ENCODE data around the gene OTOL1.
"Not testable (repeated sequence)": the region's sequence is repeated elsewhere in the genome, so short reads cannot be mapped to it uniquely, and the experiment has no call there.

The OTOL1 gene

GRCh38 chr3:161496508-161496907 is at the start of gene OTOL1:
Gene OTOL1 (plus strand): TSS chr3:161496808. CDS start chr3:161496808, 0 bp downstream.
- DNase-seq (ENCODE audit: low read depth, low spot score), result no peak

- DNase-seq (ENCODE audit: low read depth, low spot score), result no peak
Measured at GRCh38 chr3:161449785-161450184, 46.8 kb upstream of the OTOL1 start.

GRCh38 chr3:161452179-161452578 is 44.4 kb upstream of the OTOL1 start:
- DNase-seq (ENCODE audit: low read depth, low spot score), result no peak

DNA sequence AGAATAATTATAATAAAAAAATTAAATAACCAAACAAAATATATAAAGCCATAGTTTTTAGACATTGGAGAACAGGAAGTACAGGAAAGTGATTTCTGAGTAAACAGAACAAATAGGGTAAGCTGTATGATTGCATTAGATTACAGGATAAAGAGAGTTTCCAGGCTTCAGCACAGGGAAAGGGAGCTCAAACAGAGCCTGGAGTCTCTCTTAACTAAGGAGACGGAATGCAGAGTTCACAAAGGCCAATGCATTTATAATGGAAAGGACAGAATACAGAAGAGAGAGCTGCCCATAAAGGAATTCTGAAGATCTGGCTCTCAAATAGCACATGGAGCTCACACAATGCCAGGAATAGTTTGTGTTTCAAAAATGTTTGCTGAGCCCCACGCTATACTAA is 42.0 kb upstream of the OTOL1 start:
- DNase-seq (ENCODE audit: low read depth, low spot score), result no peak

DNA sequence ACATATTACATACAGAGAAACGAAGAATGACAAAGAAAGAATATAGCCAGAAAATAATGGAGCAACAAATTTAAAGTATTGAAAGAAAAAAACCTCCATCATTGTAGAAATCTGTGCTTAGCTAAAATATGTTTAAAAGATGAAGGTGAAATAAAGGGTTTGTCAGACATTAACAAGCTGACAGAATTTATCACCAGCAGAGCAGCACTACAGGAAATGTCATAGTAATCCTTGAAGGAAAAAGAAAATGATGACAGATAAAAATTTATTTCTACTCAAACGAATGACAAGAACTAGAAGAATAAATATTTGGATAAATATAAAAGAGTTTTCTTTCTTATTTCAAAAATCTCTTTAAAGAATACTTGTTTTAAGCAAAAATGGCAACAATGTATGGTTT is 40.6 kb upstream of the OTOL1 start:
- no peak for DNase-seq (ENCODE audit: low read depth, low spot score)

DNA sequence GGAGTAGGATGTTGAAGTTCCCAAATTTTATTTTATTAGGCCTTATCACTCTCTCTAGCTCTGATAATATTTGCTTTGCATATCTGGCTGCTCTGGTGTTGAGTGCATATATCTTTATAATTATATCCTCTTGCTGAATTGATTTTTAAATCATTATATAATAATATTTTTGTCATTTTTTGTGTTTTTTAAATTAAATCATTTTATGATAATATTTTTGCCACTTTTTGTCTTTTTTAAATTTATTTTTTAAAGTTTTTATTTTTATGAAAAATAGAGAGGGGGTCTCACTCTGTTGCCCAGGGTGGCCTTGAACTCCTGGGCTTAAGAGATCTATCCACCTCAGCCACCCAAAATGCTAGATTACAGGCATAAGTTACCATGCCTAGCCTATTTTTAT is 34.5 kb upstream of the OTOL1 start:
- DNase-seq (ENCODE audit: low read depth, low spot score), result no peak

DNA sequence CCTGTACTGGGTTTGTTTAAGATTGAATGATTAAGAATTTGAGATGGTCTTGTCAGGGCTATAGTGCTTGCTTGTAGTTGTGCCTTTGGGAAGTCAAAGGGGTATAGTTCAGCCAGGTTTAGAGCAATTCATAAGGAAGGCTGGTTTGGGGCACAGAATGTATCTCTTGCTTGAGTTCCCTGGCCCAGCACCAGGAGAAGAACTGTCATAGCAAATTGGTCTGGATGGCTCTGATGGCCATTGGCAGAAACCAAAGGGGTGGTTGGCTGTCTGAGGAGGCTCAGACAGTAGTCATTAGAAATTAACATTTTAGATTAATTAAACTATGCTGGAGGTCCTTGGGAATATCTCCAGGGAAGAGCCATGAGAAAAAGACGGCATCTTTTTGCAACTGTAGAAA is 25.4 kb upstream of the OTOL1 start:
- DNase-seq (ENCODE audit: low read depth, low spot score), result no peak

DNA sequence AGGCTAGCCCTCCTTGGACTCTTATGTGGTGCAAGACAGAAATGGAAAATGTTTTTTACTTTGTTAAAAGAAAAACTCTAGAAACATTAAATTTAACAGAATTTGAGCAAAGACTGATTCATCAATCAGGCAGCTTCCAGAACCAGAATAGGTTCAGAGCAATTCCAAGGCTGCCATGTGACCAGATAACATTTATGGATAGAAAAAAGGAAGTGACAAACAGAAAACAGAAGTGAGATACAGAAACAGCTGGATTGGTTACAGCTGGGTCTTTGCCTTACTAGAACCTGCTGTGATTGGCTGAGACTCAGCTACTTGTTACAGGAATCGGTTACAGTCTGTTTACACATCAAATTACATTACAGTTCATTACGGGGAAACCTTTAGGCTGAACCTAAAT is 22.5 kb upstream of the OTOL1 start:
- no peak for DNase-seq (ENCODE audit: low read depth, low spot score)

DNA sequence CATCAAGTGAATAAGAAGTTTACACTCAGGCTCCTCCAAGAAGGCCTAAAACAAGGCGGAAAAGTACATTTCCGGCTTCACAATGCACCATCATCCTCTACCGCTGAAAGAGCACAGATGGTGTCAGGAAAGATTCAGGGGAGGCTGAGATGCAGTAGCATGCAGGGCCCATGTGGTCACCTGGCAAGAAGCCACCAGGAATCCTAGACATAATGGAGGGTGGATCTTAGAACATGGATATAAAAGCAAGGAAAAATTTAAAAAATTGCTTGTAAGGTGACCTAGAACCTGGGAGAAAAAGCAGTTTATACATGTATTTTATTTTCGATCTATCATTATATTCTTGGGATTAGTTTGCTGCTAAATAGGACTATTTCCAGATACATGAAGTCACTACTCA is 21.9 kb upstream of the OTOL1 start:
- DNase-seq (ENCODE audit: low read depth, low spot score), result no peak

- no peak for DNase-seq (ENCODE audit: low read depth, low spot score)
Measured at GRCh38 chr3:161475206-161475605, 21.4 kb upstream of the OTOL1 start.

GRCh38 chr3:161475905-161476304 is 20.7 kb upstream of the OTOL1 start:
- DNase-seq (ENCODE audit: low read depth, low spot score), result no peak

- DNase-seq (ENCODE audit: low read depth, low spot score), result no peak
Measured at GRCh38 chr3:161484226-161484625, 12.4 kb upstream of the OTOL1 start.

DNA sequence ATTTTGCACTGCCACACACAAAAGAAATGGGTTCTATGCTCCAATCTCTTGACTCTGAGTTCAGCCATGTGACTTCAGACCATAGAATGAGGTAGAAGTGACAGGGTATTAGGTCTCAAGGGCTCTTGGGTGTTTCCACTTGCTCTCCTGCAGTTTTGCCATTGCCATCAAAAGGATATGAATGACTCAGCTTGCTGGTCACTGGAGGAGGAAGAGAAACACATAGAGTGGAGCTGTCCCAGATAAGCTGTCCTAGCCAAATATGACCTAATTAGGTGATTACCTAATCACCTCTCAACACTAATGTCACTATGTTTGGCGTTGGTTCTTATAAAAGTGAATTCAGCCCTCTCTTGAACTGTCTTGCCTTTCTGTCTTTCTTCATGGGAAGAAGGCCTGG is 8.3 kb upstream of the OTOL1 start:
- DNase-seq (ENCODE audit: low read depth, low spot score), result not testable (repeated sequence)

- DNase-seq (ENCODE audit: low read depth, low spot score), result no peak
Measured at GRCh38 chr3:161489395-161489794, 7.2 kb upstream of the OTOL1 start.

- not testable (repeated sequence) for DNase-seq (ENCODE audit: low read depth, low spot score)
Measured at GRCh38 chr3:161490845-161491244, 5.8 kb upstream of the OTOL1 start.

DNA sequence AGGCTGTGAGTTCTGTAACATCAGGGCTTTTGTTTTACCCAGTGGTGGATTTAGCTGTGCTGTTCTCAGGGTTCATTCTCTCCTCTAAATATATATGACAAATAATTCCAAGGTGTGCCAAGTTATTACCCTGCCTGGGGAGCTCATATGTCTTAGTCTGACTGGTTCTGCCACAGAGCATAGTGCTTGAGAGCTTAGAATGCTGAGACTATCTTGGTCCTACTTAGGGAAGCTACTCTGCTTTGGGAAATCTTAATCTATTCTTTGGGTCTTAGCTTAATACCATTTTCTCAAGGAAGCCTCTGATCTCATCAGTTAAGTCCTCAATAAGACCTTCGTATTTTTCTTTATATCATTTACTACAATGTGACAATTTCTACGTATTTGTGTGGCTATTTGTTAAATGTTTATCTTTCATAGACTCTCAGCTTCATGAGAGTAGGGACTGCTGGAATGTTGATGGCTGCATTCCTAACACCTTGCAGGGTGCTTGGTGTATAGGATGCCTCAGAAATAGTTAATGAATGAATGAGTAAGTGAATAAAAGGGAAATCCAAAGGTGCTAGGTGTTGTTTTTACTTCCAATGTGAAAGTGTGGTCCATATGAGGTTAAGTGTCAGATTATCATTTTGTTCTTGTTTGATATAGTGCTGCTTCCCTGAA is 1.8 kb downstream of the OTOL1 start:
- DNase-seq (ENCODE audit: low read depth, low spot score), result no peak

GRCh38 chr3:161500068-161500796 is 3.6 kb downstream of the OTOL1 start:
- DNase-seq (ENCODE audit: low read depth, low spot score), result no peak

DNA sequence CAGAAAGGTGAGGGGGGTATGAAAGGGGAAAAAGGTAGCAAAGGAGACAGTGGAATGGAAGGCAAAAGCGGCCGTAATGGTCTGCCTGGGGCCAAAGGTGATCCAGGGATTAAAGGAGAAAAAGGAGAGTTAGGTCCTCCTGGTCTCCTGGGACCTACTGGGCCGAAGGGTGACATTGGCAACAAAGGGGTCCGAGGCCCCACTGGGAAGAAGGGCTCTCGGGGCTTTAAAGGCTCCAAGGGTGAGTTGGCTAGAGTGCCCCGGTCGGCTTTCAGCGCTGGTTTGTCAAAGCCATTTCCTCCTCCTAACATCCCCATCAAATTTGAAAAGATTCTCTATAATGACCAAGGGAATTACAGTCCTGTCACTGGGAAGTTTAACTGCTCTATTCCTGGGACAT is 6.7 kb downstream of the OTOL1 start:
- DNase-seq (ENCODE audit: low read depth, low spot score), result no peak

- DNase-seq (ENCODE audit: low read depth, low spot score), result no peak
Measured at GRCh38 chr3:161508852-161509477, 12.4 kb downstream of the OTOL1 start.

GRCh38 chr3:161510510-161511260 is 14.1 kb downstream of the OTOL1 start:
- DNase-seq (ENCODE audit: low read depth, low spot score), result no peak

GRCh38 chr3:161523916-161524315 is 27.3 kb downstream of the OTOL1 start:
- DNase-seq (ENCODE audit: low read depth, low spot score), result no peak

GRCh38 chr3:161531930-161532329 is 35.3 kb downstream of the OTOL1 start:
- no peak for DNase-seq (ENCODE audit: low read depth, low spot score)
